Activated CD4-positive, alpha-beta T cell treated with anti-CD3 and anti-CD28 coated beads, Interleukin-2, amount 50 U/mL, for 1 hour (primary cell): ENCODE results near the gene MTOR.
"Not testable (repeated sequence)": the region's sequence is repeated elsewhere in the genome, so short reads cannot be mapped to it uniquely, and the experiment has no call there.

Source experiments
- DNase-seq: peaks from one replicate; pipeline ENCODE4 v3.0.0-alpha.2; 2020

MTOR gene

GRCh38 chr1:11178021-11179015 is 84.0 kb downstream of the MTOR start:
- no peak for DNase-seq

GRCh38 chr1:11176081-11176706 is 86.2 kb downstream of the MTOR start:
- no peak for DNase-seq

GRCh38 chr1:11175461-11175860 is 86.9 kb downstream of the MTOR start:
- DNase-seq: no peak

GRCh38 chr1:11174261-11174942 is 87.9 kb downstream of the MTOR start:
- DNase-seq: no peak

- DNase-seq: no peak
These were observed 92.2 kb downstream of the MTOR start for GRCh38 chr1:11170102-11170501.

GRCh38 chr1:11169202-11169601 is 93.1 kb downstream of the MTOR start:
- DNase-seq: no peak

GRCh38 chr1:11168731-11169130 is 93.6 kb downstream of the MTOR start:
- no peak for DNase-seq

- not testable (repeated sequence) for DNase-seq
These were observed 95.6 kb downstream of the MTOR start for GRCh38 chr1:11166744-11167143.

GRCh38 chr1:11162752-11163151 is 99.6 kb downstream of the MTOR start:
- DNase-seq: not testable (repeated sequence)

GRCh38 chr1:11158720-11159321 is 103.5 kb downstream of the MTOR start:
- no peak for DNase-seq

- DNase-seq: no peak
These were observed 104.1 kb downstream of the MTOR start for GRCh38 chr1:11158291-11158690.

- no peak for DNase-seq
These were observed 104.5 kb downstream of the MTOR start for GRCh38 chr1:11157867-11158266.

- DNase-seq: no peak
These were observed 105.0 kb downstream of the MTOR start for GRCh38 chr1:11157394-11157793.

GRCh38 chr1:11156963-11157362 is 105.4 kb downstream of the MTOR start:
- DNase-seq: no peak

GRCh38 chr1:11156441-11156840 is 105.9 kb downstream of the MTOR start:
- no peak for DNase-seq

GRCh38 chr1:11153184-11153583 is 109.2 kb downstream of the MTOR start:
- DNase-seq: no peak

- DNase-seq: no peak
These were observed 109.6 kb downstream of the MTOR start for GRCh38 chr1:11152755-11153154.

GRCh38 chr1:11151826-11152612 is 110.3 kb downstream of the MTOR start:
- no peak for DNase-seq

GRCh38 chr1:11151114-11151513 is 111.2 kb downstream of the MTOR start:
- no peak for DNase-seq

- no peak for DNase-seq
These were observed 112.0 kb downstream of the MTOR start for GRCh38 chr1:11150326-11150725.

- DNase-seq: no peak
These were observed 115.1 kb downstream of the MTOR start for GRCh38 chr1:11147197-11147770.

- no peak for DNase-seq
These were observed 116.6 kb downstream of the MTOR start for GRCh38 chr1:11145741-11146140.
